Ascending aorta (tissue), 2 donors: ENCODE data around the gene CXCR4. TPM values are rescaled to one million over a fixed set of nuclear protein-coding genes. Genes with fewer than 3 reads are reported as not detected.

ENCODE experiments used
- DNase-seq, 2 donors: peaks; one replicate each; pipeline ENCODE4 v3.0.0-alpha.2; 2019; ENCODE audit warnings: low spot score in 2 of 2
- H3K27ac ChIP-seq, 2 donors: fragments of 200-600 bp; sonication (generic); one replicate each; pipeline ENCODE4 v1.5.1; 2016 to 2017; ENCODE audit warnings: mild to moderate bottlenecking in 1 of 2
- H3K27me3 ChIP-seq: fragments of 200-600 bp; sonication (generic); one replicate; pipeline ENCODE4 v1.5.1; 2017
- H3K36me3 ChIP-seq, 2 donors: fragments of 200-600 bp; sonication (generic); one replicate each; pipeline ENCODE4 v1.5.1; 2016
- H3K4me1 ChIP-seq, 2 donors: fragments of 200-600 bp; sonication (generic); one replicate each; pipeline ENCODE4 v1.5.1; 2016 to 2017; ENCODE audit warnings: mild to moderate bottlenecking in 1 of 2
- H3K4me3 ChIP-seq, 2 donors: fragments of 200-600 bp; sonication (generic); one replicate each; pipeline ENCODE4 v1.5.1; 2016 to 2017; ENCODE audit warnings: mild to moderate bottlenecking in 1 of 2
- H3K9me3 ChIP-seq, 2 donors: fragments of 200-600 bp; sonication (generic); one replicate each; pipeline ENCODE4 v1.5.1; 2016
- CTCF ChIP-seq, 3 experiments: fragments of 200-600 bp in 2 of 3; fragments of 450-650 bp in 1 of 3; sonication (generic) in 2 of 3; IDR thresholded peaks; one replicate each; pipeline ENCODE4 v1.5.1; 2016 to 2019; ENCODE audit warnings: antibody characterized with exemption in 3 of 3, mild to moderate bottlenecking in 1 of 3, moderate library complexity in 1 of 3
- intact Hi-C: fragments of 100-400 bp; cut with DNase I; formaldehyde crosslinking; loops from one replicate; pipeline ENCODE4 v1.15.1; 2023
- total RNA-seq: library from RNA; depleted of rRNA; stranded (reverse); fragments of >200 nt; gene quantifications from one replicate; pipeline ENCODE4 v1.1.0, GENCODE V29; 2016

The CXCR4 gene
- total RNA-seq, result 15.5 TPM

GRCh38 chr2:136117909-136118818, at the start of gene CXCR4:
Gene CXCR4 (minus strand): TSS chr2:136118149. CDS start chr2:136118060, 89 bp downstream.
- Histone ChIP-seq H3K9me3 (no peaks in the 10 kb centered on the region), H3K4me3 (peak within 1 kb of the TSS; percentile 59 to 63), H3K36me3 (no peaks in the 10 kb centered on the region), H3K27me3 (peaks cover 4% of the 10 kb centered on the region), H3K4me1 (peaks cover 0 to 13% of the 10 kb centered on the region in 2 donors), H3K27ac (peak within 1 kb of the TSS; percentile 27 to 39)
- intact Hi-C loops, result no loop called here
- no peak for TF ChIP-seq CTCF (IDR thresholded peaks at IDR 0.05)
- peak; percentile 23 to 76 for DNase-seq

- no peak for TF ChIP-seq CTCF (IDR thresholded peaks at IDR 0.05)
- H3K27me3 ChIP-seq, result no peaks in the 10 kb centered on the region
- no peaks in the 10 kb centered on the region for H3K9me3 ChIP-seq
- no peaks in the 10 kb centered on the region for H3K4me1 ChIP-seq
- DNase-seq, result no peak
- no peak overlapping the region for H3K4me3 ChIP-seq
- intact Hi-C loops, result no loop called here
- no peak overlapping the region for H3K27ac ChIP-seq
- H3K36me3 ChIP-seq, result no peaks in the 10 kb centered on the region
Measured at GRCh38 chr2:136164280-136164776, 46.4 kb upstream of the CXCR4 start.

GRCh38 chr2:136162438-136162837, 44.5 kb upstream of the CXCR4 start:
- H3K9me3 ChIP-seq, result no peaks in the 10 kb centered on the region
- H3K4me3 ChIP-seq, result no peak overlapping the region
- no peaks in the 10 kb centered on the region for H3K27me3 ChIP-seq
- intact Hi-C loops, result no loop called here
- H3K36me3 ChIP-seq, result no peaks in the 10 kb centered on the region
- no peak for DNase-seq
- TF ChIP-seq CTCF (IDR thresholded peaks at IDR 0.05), result no peak
- H3K27ac ChIP-seq, result no peak overlapping the region
- H3K4me1 ChIP-seq, result no peaks in the 10 kb centered on the region

- H3K4me1 ChIP-seq, result no peaks in the 10 kb centered on the region
- no peaks in the 10 kb centered on the region for H3K36me3 ChIP-seq
- H3K27ac ChIP-seq, result no peak overlapping the region
- no peaks in the 10 kb centered on the region for H3K9me3 ChIP-seq
- no peak for DNase-seq
- intact Hi-C loops, result no loop called here
- no peak for TF ChIP-seq CTCF (IDR thresholded peaks at IDR 0.05)
- no peak overlapping the region for H3K4me3 ChIP-seq
- no peaks in the 10 kb centered on the region for H3K27me3 ChIP-seq
Measured at GRCh38 chr2:136156411-136156810, 38.5 kb upstream of the CXCR4 start.

GRCh38 chr2:136154384-136154783, 36.4 kb upstream of the CXCR4 start:
- Histone ChIP-seq H3K9me3 (no peaks in the 10 kb centered on the region), H3K4me1 (no peaks in the 10 kb centered on the region), H3K4me3 (no peak overlapping the region), H3K27ac (no peak overlapping the region), H3K27me3 (no peaks in the 10 kb centered on the region), H3K36me3 (no peaks in the 10 kb centered on the region)
- intact Hi-C loops, result no loop called here
- TF ChIP-seq CTCF (IDR thresholded peaks at IDR 0.05), result no peak
- no peak for DNase-seq
